Epithelial cell of proximal tubule (primary cell): ENCODE data around the gene NSMCE1. TPM values are rescaled to one million over a fixed set of nuclear protein-coding genes. Genes with fewer than 3 reads are reported as not detected.
A peak's percentile ranks its signal among the peaks of the same experiment; 100 is the strongest.

Experiments used
- DNase-seq: peaks from one replicate; pipeline ENCODE4 v3.0.0-alpha.2; 2011; ENCODE audit warnings: low read depth
- H3K4me3 ChIP-seq: 2 replicates; pipeline ENCODE4 v1.5.1; 2011; ENCODE audit warnings: low read depth, mild to moderate bottlenecking, low read length
- total RNA-seq: library from RNA; depleted of rRNA; stranded (reverse); fragments of >200 nt; gene quantifications from 2 replicates; pipeline ENCODE4 v1.2.3, GENCODE V29; 2015
- TF ChIP-seq, protein P1 (sequence below): conservative IDR thresholded peaks from 2 replicates; pipeline ENCODE4 v1.5.1; 2012; ENCODE audit warnings: low read depth, mild to moderate bottlenecking, low read length

Gene NSMCE1
- total RNA-seq, 1 donor from 2014 or later: 86.3 TPM

DNA sequence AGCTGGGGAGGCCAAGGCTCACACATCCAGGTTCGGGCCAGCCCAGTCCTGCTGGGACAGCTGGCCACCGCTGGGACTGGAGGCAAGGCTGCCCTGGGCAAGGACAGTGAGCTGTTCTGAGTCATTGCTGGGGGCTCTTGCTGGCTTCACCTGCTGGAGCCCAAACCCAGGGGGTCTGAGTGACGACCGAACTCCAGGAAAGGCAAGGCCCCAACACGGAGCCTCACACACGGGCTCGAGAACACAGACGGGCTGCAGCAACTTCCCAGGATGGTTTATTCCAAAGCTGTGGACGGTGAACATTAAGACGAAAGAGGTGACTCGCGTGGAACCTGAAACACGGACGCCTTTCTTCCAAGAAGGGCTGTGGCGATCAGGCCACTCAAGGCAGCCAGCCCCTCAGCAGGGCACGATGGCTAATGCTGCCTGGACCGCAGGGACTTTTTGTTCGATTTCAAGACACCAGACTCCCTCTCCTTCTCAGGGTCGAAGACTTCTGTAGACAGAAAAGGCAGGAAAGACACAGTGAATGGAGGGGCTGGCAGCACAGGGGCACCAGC lies 43.8 kb downstream of the NSMCE1 start:
- no peak overlapping the region for H3K4me3 ChIP-seq
- DNase-seq: no peak

DNA sequence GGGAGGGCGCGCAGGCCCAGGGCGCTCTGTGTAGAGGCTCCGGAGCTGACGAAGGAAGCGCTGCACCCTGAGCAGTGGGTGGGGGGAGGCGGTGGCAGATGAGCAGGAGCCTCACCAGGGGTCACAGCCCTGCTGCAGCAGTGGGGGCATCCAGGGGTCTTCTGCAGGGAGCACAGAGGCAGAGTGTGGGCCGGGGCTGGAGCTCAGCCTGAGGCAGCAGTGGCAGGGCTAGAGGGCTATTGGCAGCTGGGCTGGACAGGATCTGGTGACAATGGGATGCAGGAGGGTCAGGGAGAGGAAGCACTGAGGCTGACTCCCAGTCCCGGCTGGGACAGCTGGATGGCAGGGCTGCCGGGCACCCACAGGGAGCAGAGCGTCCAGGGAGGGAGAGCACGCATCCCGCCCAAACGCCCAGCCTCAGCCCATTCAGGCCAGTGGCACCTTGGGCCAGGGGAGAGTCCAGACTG lies 44.3 kb downstream of the NSMCE1 start:
- H3K4me3 ChIP-seq: no peak overlapping the region
- DNase-seq: no peak
- TF ChIP-seq, protein P1, sequence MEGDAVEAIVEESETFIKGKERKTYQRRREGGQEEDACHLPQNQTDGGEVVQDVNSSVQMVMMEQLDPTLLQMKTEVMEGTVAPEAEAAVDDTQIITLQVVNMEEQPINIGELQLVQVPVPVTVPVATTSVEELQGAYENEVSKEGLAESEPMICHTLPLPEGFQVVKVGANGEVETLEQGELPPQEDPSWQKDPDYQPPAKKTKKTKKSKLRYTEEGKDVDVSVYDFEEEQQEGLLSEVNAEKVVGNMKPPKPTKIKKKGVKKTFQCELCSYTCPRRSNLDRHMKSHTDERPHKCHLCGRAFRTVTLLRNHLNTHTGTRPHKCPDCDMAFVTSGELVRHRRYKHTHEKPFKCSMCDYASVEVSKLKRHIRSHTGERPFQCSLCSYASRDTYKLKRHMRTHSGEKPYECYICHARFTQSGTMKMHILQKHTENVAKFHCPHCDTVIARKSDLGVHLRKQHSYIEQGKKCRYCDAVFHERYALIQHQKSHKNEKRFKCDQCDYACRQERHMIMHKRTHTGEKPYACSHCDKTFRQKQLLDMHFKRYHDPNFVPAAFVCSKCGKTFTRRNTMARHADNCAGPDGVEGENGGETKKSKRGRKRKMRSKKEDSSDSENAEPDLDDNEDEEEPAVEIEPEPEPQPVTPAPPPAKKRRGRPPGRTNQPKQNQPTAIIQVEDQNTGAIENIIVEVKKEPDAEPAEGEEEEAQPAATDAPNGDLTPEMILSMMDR: no peak

More for the DNA sequence above, 43.8 kb downstream of the NSMCE1 start:
- TF ChIP-seq, protein P1: no peak

DNA sequence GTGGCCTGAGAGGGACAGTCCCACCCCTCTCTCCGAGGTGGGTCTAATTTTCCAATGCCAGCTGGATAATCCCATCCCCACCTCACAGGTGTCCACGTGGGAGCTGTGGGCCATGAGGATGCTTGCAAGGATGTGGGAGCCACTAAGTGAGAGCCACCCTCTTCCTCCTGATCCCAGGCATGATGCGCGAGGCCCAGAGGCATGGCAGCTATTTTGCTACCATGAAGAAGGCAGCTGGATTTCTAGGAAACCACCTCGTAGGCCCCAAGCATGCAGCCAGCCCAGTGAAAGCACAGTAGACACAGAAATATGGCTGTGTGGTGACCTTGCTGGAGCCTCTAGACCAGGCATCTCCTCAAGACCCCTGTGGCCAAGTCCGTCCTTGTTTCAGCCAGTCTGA lies 44.9 kb downstream of the NSMCE1 start:
- no peak overlapping the region for H3K4me3 ChIP-seq
- TF ChIP-seq, protein P1: no peak

DNA sequence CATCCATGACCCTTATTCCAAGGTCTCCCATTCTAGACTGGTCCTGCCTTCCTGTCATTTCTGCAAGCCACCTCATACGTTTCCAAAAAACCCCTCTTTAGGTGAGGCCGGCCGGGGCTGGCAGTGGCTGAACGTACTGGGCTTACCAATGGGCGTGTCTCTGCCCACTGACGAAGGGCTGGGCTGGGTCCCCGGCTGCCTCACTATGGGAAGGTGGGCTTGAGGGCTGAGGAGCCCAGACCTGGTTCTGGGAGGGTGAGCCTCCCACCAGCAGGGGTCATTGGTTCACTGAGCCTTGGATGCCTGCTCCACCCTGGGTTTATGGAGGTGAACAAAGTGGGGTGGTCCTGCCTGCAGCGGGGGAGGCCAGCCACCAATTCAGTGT lies 45.4 kb downstream of the NSMCE1 start:
- TF ChIP-seq, protein P1: peak; percentile 24
- H3K4me3 ChIP-seq: no peak overlapping the region
- no peak for DNase-seq

More for the DNA sequence above, 44.9 kb downstream of the NSMCE1 start:
- DNase-seq: no peak

DNA sequence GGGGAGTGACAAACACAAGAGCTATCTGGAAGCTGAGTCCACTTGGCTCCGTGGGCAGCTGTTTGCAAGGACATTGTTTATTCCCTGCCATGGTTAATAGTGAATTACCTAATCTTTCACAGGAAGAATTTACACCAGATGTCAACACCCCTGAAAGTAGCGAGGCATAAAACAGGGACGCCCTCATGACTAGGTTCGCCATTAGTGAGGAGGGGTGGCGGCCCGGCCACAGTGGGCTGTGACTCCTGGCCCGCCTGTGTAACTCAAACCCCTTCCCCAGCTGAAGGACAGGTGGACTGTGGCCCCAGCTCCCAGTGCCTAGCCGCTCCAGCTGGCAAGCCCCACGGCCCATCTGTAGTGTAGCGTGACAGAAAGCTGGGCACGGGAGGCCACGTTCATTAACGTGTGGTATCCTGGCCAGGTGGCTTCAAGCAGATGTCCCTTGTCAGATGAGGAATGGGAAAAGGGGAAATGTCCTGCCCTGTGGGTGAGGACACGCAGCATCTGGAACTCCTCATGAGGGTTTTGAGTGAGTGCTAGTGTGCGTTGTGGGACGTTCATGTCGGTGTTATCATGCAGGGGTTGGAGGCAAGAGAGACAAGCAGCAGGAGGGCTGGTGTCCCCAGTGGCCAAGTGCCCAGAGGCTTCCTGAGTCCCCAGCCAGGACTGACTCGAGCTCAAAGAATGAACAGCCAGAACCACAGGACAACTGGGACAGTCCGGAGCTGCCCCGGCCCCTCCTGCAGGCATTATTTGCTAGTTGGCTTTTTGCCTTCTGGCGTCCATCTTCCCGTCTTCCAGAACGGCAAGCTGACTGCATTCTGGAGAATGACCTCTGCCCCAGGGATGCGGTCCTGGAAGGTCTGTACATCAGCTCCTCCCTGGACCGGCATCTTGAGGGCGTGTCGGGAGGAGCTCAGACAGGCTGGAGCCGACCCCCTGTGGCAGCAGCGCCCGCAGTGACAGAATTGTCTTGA lies 46.0 kb downstream of the NSMCE1 start:
- no peak overlapping the region for H3K4me3 ChIP-seq
- DNase-seq: no peak
- TF ChIP-seq, protein P1: no peak

DNA sequence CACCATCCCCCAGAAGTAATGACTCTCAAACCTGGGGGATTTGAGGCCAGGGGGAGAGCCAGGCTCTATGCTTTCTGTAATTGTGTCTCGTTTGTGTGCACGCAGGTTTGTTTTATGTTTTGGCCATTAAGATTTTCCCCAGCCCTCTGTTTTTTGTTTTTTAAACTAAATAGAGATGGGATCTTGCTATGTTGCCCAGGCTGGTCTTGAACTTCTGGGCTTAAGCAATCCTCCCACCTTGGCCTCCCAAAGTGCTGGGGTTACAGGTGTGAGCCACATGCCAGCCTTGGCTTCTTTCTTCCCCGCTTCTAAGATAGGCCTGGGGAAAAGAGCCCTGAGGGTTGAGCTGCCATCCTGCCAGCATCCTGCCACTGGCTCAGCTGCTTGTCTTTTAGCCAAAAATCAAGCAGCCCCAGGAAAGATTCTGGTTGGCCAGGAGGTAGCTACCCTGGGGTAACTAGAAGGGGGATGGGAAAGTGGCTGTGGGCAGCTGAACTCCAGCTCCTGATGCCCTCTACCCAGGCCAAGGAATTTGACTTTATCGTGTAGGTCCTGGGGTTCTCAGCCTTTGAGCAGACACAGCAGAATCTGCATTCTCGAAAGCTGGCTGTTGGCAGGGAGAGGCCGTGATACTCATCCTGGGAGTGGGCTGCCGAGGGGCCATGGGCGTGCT lies 46.9 kb downstream of the NSMCE1 start:
- H3K4me3 ChIP-seq: no peak overlapping the region
- DNase-seq: no peak
- TF ChIP-seq, protein P1: no peak
